Kidney epithelial cell (primary cell): ENCODE measurements around the gene FAM83C. TPM values are rescaled to one million over a fixed set of nuclear protein-coding genes. Genes with fewer than 3 reads are reported as not detected.
A peak's percentile ranks its signal among the peaks of the same experiment; 100 is the strongest.

ENCODE experiments used
- DNase-seq: peaks from one replicate; pipeline ENCODE4 v3.0.0-alpha.2; 2010; ENCODE audit warnings: low read depth
- H3K27me3 ChIP-seq: 2 replicates; pipeline ENCODE4 v1.6.0; 2011; ENCODE audit warnings: low read length; ENCODE audit not compliant: control insufficient read depth, insufficient read depth
- H3K36me3 ChIP-seq: 2 replicates; pipeline ENCODE4 v1.5.1; 2011; ENCODE audit warnings: low read length; ENCODE audit not compliant: control insufficient read depth, insufficient read depth
- H3K4me3 ChIP-seq: 2 replicates; pipeline ENCODE4 v1.5.1; 2011; ENCODE audit warnings: low read depth, mild to moderate bottlenecking, control low read depth, low read length
- CTCF ChIP-seq: IDR thresholded peaks from 2 replicates; pipeline ENCODE4 v1.5.1; 2011; ENCODE audit warnings: mild to moderate bottlenecking, moderate library complexity, low read length, control low read depth, inconsistent platforms; ENCODE audit not compliant: insufficient read depth, poor library complexity, severe bottlenecking
- total RNA-seq: library from RNA; depleted of rRNA; stranded (reverse); fragments of >200 nt; gene quantifications from 2 replicates; pipeline ENCODE4 v1.2.3, GENCODE V29; 2015

The FAM83C gene
- total RNA-seq, 1 donor from 2014 or later: not detected

DNA sequence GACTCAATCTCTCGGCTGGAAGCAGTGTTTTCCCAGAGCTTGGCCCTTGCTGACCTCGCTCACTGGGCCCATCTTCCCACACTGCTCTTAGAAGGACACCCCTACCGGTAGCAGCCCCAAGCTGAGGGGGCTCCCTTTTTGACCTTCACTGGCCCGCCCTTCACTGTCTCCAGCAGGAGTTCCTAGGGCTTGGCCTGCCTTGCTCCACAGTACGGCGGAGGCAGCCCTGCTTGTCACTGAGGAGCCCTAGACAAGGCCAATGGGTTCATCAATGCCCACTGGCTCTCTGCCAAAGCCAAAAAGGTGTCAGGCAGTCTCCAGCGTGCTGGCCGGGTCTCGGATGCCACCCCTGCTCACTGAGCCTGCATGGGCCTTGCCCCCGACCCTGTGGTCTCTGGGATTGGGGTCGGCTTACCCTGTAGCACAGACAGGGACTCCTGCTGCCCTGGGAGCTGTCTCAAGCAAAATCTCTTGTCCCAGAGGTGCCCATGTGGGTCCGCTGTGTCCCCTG is 16.4 kb downstream of the FAM83C start:
- Histone ChIP-seq H3K27me3 (no peaks in the 10 kb centered on the region), H3K36me3 (peaks cover 8% of the 10 kb centered on the region), H3K4me3 (no peak overlapping the region)
- no peak for TF ChIP-seq CTCF
- no peak for DNase-seq

DNA sequence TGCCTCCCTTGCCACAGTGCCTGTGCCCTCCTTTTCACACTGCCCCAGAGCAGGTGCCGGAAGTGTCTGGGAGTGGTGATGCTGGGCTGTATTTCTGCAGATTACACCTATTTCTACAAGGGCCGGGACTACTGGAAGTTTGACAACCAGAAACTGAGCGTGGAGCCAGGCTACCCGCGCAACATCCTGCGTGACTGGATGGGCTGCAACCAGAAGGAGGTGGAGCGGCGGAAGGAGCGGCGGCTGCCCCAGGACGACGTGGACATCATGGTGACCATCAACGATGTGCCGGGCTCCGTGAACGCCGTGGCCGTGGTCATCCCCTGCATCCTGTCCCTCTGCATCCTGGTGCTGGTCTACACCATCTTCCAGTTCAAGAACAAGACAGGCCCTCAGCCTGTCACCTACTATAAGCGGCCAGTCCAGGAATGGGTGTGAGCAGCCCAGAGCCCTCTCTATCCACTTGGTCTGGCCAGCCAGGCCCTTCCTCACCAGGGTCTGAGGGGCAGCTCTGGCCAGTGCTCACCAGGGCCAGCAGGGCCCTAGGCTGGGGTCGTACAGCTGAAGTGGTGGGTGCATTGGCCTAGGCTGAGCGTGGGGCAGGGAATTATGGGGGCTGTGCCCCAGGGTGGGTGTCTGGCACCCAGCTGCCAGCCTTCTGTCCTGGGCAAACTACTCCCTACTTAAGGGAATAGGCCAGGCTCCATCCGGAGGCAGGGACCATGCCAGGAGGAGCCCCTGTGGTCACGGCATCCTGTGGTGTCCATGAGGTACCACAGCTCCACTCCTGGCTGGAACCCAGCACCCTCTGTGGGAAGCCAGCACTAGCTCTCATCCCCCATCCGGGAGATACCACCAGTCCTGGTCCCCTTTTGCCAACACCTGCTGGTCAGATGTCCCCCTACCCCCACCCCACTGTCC is 17.8 kb downstream of the FAM83C start:
- Histone ChIP-seq H3K36me3 (peaks cover 5% of the 10 kb centered on the region), H3K4me3 (no peak overlapping the region), H3K27me3 (no peaks in the 10 kb centered on the region)
- no peak for TF ChIP-seq CTCF
- no peak for DNase-seq

DNA sequence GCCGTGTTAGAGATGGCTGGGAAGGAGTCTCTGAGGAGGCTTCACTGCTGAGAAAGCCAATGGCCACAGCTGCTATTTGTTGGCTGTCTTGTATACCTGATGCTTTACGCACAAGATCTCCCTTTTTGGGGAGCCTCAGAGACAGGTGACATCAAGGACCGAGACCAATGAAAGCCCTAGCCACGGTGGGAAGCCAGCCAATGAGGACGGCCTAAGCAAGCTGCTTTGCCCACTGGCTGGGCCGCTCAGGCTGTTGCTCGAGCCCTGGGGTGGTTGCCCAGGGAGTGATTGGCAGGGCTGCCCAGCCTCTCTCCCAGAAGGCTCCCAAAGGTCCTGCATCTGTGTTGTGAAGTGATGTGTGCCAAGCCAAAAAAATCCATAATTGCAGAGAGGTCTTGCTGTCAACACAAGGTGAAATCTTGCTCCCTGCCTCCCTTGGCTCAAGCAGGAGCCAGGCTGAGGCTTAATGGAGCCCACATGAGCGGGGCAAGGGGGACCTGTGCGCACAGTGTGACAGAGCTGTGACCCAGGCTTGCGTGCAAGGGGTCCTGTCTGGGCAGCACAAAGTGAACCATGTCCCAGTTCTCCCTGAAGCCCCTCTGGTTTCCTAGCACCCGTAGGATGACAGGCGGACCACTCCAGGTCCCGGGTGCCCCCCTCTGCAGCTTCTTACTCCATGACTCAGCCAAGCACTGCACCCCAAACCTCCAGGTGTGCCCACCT is 18.6 kb downstream of the FAM83C start:
- TF ChIP-seq CTCF: no peak
- no peak overlapping the region for H3K4me3 ChIP-seq
- H3K27me3 ChIP-seq: no peaks in the 10 kb centered on the region
- H3K36me3 ChIP-seq: peaks cover 2% of the 10 kb centered on the region
- DNase-seq: no peak

DNA sequence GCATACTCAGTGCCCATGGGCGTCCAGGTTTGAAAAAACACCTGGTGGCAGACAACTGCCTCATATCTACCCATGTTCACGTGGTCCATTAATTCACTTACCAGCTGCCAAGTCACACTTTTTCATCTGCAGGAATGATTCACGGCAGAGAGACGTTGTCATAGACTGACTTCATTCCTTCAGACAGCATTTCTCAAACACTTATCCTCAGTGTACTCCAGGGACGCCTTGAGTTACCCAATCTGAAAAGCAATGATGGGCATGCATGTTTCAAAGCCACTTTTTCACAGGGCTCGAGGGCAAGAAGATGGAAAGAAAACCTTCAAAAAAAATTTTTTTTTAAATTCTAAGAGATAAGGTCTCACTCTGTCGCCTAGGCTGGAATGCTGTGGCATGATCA is 20.3 kb downstream of the FAM83C start:
- H3K4me3 ChIP-seq: no peak overlapping the region
- TF ChIP-seq CTCF: no peak
- no peaks in the 10 kb centered on the region for H3K27me3 ChIP-seq
- peak; percentile 69 for DNase-seq
- peaks cover 2% of the 10 kb centered on the region for H3K36me3 ChIP-seq

DNA sequence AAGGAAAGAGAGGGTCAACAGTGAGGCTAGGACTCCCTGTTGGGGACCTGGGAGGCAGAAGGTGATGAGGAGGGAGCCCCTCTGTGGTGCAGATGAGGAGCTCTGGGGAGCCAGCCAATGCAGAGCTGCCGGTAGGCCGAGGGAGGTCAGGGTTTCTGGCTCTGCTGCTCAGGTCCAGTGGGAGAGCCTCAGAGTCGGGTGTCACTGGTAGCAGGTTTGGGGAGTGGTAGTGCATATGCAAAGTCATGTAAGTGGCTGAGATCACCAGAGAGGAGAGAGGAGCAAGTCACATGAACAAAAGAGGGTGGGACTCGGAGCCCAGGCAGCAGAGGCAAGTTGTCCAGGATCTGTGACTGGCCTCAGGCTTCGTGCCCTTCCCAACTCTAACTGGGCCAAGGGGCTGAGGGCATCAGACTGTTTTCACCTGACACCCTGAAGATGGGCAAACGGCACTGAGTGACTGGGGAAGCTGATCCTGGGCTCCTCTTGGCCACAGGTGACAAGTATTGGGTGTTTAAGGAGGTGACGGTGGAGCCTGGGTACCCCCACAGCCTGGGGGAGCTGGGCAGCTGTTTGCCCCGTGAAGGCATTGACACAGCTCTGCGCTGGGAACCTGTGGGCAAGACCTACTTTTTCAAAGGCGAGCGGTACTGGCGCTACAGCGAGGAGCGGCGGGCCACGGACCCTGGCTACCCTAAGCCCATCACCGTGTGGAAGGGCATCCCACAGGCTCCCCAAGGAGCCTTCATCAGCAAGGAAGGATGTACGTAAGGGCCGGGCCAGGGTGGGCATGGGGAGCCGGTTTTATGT is 20.9 kb downstream of the FAM83C start:
- no peak overlapping the region for H3K4me3 ChIP-seq
- DNase-seq: no peak
- H3K36me3 ChIP-seq: peaks cover 2% of the 10 kb centered on the region
- TF ChIP-seq CTCF: no peak
- no peaks in the 10 kb centered on the region for H3K27me3 ChIP-seq
